DMS79 (cell line): ENCODE measurements around the gene PLD5.
"Not testable (repeated sequence)": the region's sequence is repeated elsewhere in the genome, so short reads cannot be mapped to it uniquely, and the experiment has no call there.

Source experiments
- DNase-seq: peaks from one replicate; lab custom pipeline; 2025; lab: John Stamatoyannopoulos, UW

Gene PLD5

DNA sequence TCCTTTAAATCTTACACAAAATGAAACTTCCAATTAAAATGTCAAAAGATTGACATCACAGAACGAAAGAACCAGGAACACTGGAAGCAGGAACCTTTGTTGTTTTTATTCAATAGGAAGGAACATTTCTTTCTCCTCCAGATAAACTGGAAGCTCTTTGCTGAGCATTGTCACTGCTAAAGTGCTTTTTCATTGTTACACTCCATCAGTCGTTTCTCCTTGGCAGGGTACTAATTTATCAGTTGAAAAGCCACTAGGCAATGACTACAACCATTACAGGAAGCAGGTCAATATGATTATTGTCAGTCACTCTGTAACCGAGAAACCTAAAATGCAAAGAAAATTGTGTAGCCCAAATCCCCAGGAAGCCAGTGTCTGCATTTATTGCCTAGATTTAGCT is 362.4 kb downstream of the PLD5 start:
- DNase-seq, result no peak

DNA sequence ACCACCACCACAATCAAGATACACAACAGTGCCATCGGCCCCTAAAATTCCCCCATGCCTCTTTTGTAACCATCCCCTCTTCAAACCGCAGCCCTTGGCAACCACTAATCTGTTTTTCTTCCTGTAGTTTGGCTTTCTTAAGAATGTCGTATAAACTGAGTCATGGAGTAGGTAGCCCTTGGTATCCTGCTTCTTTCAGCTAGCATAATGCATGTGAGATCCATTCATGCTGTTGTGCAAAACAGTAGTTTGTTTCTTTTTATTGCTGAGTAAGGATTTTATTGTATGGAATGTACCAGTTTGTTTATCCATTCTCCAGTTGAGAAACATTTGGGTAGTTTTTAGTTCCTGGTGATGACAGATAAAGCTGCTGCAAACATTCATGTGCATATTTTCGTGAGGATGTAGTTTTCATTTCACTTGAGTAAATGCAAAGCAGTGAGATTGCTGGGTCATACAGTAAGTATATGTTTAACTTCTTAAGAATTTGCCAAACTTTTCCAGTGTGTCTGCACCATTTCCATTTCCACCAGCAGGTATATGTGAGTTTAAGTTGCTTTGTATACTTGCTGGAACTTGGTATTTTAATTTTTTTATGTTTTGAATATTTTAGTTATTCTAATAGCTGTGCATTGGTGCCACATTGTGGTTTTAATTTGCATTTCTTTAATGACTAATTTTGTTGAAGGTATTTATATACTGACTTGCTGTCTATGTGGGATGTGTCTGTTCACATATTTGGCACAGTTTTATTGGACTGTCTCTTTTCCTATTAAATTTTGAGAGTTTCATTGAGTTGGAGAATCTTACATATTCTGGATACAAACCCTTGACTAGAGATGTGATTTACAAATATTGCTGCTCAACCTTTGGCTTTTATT is 377.2 kb downstream of the PLD5 start:
- no peak for DNase-seq

DNA sequence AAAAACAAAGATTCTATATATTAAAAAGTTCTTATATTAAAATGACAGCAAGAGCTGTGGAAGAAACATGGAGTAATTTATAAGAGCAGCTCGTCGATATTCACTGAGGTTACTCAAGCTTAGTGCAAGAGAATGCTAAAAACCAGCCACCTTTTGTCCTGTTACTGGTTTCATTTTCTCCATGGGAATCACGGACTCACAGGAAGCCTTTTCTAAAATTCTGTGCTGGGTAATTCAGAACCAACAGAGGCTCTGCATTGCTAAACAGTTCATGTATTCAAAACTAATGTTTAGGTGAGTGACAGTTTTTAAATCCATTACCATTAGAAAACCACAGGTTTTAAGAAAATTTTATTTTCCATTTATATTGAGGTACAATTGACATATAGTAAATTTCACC is 377.8 kb downstream of the PLD5 start:
- no peak for DNase-seq

DNA sequence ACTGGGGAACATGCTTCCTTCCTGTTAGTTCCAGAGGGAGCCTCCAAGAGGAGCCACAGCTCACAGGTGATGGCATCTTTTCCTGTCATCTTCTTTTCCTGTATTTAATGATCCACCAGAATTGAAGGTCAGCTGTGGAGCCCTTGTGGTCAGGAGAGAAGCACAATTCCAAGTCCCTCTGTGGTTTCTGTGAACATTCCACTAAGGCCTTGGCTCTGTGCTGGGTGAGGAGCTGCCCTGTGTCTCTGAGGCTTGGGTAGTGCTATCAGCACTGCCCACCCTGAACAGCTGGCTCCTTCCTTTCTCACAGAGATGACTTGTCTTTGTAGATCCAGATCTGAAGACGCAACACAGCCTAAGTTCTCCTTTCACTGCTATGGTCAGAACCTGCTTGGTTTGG is 383.7 kb downstream of the PLD5 start:
- DNase-seq, result no peak

DNA sequence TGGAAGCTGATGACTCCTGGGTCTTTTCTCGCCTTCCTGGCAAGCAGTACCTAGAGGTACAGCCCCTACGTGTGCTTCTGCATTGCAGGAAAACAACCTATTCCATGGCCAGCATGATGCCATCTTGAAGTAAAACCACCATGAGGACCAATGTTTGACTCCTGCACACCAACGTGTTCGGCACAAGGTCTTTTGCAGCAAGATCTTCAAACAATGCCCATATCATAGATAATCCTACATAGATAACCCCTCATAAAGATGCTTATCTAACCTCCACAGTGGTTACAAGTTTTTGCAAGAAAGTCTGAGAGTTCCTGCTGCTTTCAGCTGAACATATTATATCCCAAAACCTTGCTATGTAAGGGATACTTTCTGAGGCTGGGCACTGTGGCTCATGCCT is 384.5 kb downstream of the PLD5 start:
- DNase-seq, result no peak

GRCh38 chr1:242139442-242139841 is 385.1 kb downstream of the PLD5 start:
- DNase-seq, result no peak

GRCh38 chr1:242133796-242134195 is 390.7 kb downstream of the PLD5 start:
- DNase-seq, result no peak

DNA sequence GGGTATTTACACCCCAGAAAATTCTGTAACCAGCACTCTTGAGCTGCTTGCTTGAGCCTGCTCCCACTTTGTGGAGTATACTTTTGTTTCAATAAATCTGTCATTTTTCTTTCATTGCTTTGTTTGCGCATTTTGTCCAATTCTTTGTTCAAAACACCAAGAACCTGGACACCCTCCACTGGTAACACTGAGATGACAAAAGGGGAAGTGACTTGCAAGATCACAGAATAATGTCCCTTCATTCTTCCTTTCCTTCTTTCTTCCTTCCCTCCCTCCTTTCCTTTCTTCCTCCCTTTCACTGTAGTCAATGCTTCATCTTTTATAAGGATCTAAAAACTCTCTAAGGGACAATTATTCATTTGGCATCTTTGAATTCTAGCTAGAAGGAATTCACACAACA is 391.1 kb downstream of the PLD5 start:
- no peak for DNase-seq

GRCh38 chr1:242132121-242132817 is 392.2 kb downstream of the PLD5 start:
- no peak for DNase-seq

DNA sequence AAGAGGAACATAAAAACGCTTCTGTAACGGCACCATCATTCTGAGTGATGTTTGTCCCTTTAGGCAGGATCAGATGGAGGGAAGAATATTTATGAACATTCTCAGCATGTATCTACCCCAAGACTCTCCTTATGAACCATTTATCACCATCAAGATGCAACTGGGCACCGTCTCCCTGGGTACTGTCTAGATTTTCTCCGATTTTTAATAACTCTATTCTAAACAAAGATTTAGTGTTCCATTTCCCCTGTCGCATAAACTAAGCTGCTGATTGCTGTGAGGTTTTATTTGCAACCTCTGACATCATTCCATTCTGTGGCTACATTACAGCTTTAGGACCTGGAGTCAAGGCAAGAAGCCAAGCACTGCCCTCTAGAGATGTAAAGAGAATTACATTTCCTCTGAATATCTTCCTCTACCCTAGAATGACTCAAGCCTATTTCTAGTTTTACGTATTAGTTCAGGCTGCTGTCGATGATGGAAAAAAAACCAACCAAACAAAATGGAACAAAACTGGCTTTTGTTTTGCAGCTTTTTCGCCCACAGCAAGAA is 395.5 kb downstream of the PLD5 start:
- no peak for DNase-seq

DNA sequence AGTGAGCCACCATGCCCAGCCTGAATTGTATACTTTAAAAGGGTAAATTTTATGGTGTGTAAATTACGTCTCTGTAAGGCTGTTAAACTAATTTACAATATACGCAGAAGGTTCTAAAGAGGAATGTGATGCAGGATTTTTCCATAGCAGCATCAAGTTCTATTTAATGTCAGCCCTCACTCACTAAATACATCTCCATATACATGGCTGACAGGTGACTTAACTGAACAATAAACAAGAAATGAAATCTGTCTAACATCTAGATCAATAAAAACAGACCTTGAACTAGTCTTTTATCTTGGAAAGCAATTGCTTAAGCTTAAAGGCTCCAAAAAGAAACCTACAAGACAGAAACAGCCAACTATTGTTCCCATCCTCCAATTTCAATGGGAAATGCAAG is 404.1 kb downstream of the PLD5 start:
- DNase-seq, result no peak

GRCh38 chr1:242100921-242101320 is 423.6 kb downstream of the PLD5 start:
- no peak for DNase-seq

- not testable (repeated sequence) for DNase-seq
Measured at GRCh38 chr1:242097283-242097682, 427.2 kb downstream of the PLD5 start.

GRCh38 chr1:242093116-242093515 is 431.4 kb downstream of the PLD5 start:
- no peak for DNase-seq

DNA sequence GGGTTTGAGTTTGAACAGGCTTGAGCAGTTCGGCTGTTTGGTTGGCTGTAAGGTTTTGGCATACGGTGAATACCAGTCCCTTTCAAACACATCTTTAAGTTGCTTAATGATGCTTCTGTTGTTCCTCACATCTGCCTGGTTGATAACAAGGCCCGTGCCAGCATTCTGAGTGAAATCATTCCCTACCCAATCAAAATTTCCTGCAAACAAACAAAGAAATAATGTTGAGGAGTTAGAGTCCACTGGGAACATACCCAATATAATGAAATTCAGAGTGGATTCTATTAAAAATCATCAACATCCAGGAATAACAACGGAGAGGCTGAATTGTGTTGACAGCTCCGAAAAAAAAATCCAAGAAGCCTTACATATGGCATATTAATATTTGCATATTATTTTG is 434.6 kb downstream of the PLD5 start:
- no peak for DNase-seq

DNA sequence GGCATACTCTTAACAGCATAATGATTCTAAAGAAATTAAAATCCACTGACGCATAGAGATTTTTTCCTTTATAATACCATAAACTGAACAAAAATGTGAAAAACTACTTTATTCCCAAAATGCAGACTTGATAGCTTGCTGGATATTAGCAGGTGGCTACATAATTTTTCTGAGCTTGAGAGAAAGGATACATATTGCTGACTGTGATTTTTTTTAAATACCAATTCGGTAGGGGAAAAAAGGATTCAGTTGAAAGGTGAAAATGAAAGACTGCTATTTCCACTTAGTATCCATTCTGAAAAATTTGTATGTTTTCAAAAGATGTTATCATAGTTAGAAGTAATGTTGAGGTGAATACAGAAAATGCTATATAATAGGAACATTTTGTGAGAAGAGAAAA is 435.6 kb downstream of the PLD5 start:
- no peak for DNase-seq

- DNase-seq, result no peak
Measured at GRCh38 chr1:242086706-242087105, 437.8 kb downstream of the PLD5 start.

DNA sequence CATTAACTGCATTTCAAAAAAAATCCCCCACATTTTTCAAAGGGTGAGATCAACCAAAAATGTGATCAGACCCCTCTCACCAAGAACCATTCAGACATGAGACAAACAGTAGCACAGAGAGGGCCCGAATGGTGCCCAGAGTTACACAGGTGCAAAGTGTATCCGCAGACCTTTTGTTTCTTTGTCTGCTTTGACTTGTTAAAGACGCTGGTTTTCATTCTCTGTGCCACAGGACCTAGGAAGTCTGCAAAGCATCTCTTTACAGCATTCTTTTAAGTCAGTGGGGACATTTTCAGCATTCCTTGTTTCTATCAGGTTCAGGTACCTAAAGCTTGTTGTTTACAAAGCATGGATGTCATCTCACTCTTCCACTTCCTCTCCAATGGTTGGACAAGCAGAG is 438.4 kb downstream of the PLD5 start:
- no peak for DNase-seq

DNA sequence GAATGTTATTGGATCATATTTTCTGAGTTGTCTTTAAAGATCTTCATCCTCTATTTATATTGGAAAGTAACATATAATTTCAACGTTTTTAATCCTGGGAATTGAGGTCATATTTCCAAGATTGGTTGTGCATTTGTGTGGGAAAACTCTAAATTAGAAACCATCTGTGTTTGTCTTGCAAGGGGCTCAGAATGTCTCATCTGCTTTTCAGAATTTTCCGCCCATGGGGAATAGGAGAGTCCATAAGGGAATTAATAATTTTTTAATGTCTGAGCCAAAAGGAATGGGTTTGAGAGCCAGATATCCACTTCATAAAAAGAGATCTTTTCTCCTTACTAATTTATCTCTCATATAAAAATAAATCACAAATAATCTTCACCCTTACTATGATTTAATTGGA is 440.8 kb downstream of the PLD5 start:
- no peak for DNase-seq

DNA sequence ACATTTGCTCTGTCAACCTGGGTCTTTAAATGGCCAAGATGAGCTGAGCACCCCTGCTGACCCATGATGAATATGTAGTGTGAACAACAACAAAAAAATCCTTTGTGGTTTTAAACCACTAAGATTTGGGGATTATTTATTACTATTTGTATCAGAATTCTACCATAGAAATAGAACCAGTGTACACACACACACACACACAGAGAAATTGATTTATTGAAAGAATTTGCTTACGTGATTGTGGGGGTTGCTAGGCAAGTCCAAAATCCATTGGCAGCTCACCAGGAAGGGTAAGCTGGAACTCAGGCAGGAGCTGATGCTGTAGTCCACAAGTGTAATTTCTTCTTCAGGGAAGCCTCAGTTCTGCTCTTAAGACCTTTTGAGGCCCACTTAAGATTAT is 443.1 kb downstream of the PLD5 start:
- DNase-seq, result no peak

DNA sequence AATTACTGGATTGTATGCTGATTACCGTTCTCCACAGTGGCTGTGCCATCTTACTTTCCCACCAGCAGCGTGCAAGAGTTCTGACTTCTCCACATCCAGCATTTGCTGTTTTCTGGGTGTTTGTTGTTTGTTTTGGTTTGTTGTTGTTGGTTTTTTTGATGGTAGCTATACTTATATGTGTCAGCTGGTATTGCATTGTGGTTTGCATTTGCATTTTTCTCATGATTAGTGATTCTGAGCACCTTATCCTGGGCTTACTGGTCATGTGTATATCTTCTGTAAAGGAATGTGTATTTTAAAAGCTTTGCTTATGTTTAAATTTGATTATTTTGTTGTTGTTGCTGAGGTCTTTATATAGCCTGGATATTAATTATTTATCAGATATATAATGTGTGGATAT is 458.7 kb downstream of the PLD5 start:
- no peak for DNase-seq

- no peak for DNase-seq
Measured at GRCh38 chr1:242062271-242062670, 462.2 kb downstream of the PLD5 start.

- DNase-seq, result no peak
Measured at GRCh38 chr1:242059976-242060375, 464.5 kb downstream of the PLD5 start.
